Mucosa of descending colon (tissue), 3 donors: Measurements from ENCODE around the gene ATP6V0E1. TPM values are rescaled to one million over a fixed set of nuclear protein-coding genes. Genes with fewer than 3 reads are reported as not detected.

Source experiments
- ATAC-seq: fragments of 200-7000 bp; cut with Tn5 transposase; one replicate; pipeline ENCODE4 v1.9.1; 2020; ENCODE audit warnings: mild to moderate bottlenecking, moderate library complexity
- DNase-seq, 3 donors: peaks; one replicate each; pipeline ENCODE4 v3.0.0-alpha.2; 2020
- H3K36me3 ChIP-seq: fragments of 200-600 bp; one replicate; pipeline ENCODE4 v1.8.0; 2021; ENCODE audit warnings: low read depth, mild to moderate bottlenecking
- H3K4me1 ChIP-seq: fragments of 200-600 bp; one replicate; pipeline ENCODE4 v1.8.0; 2021; ENCODE audit warnings: low read depth, mild to moderate bottlenecking
- H3K4me3 ChIP-seq: fragments of 200-600 bp; one replicate; pipeline ENCODE4 v1.8.0; 2021; ENCODE audit warnings: mild to moderate bottlenecking
- H3K9me3 ChIP-seq: fragments of 200-600 bp; one replicate; pipeline ENCODE4 v1.8.0; 2021; ENCODE audit warnings: mild to moderate bottlenecking
- CTCF ChIP-seq: fragments of 200-600 bp; IDR thresholded peaks from one replicate; pipeline ENCODE4 v1.8.0; 2022; ENCODE audit warnings: antibody characterized with exemption, mild to moderate bottlenecking
- intact Hi-C, 2 donors: fragments of 100-400 bp; cut with DNase I in 1 of 2; cut with micrococcal nuclease in 1 of 2; formaldehyde crosslinking; loops; one replicate each; pipeline versions ENCODE4 v1.11.0 to v1.11.1; 2022; cut with DNase I, micrococcal nuclease
- total RNA-seq, 3 donors: library from RNA; stranded (reverse); fragmentation: NEBNext Ultra II Directional in 2 of 3; extraction: Animal tissue kit (Norgen Biotek cat#: 25700) in 2 of 3; gene quantifications; one replicate each; pipeline versions ENCODE4 v1.2.1 to v1.2.4, GENCODE V29; 2021 to 2023
- donor health status: DM: no; HTN: no; CAD: no; lungs with moderate emphysema.
- donor health status: DM: no; HTN: no; CAD: no.
- donor health status: DM: no; HTN: yes; CAD: no.

ATP6V0E1 gene
- total RNA-seq, 3 donors from 2014 or later, result 174 to 194 (median 190) TPM

- TF ChIP-seq CTCF, result no peak
- Histone ChIP-seq H3K4me3 (no peak overlapping the region), H3K4me1 (no peaks in the 10 kb centered on the region), H3K36me3 (no peaks in the 10 kb centered on the region), H3K9me3 (no peaks in the 10 kb centered on the region)
- intact Hi-C loops, result loop anchor here in 1 of 2 donors (10.0 kb wide), 1 partner anchor 470 kb away; no protein-coding TSS in a partner anchor
- no peak for ATAC-seq
- DNase-seq, result peak in 1 of 3 donors; percentile 14
These were observed 38.8 kb upstream of the ATP6V0E1 start for GRCh38 chr5:172944741-172945140.

GRCh38 chr5:172945151-172945550 is 38.4 kb upstream of the ATP6V0E1 start:
- TF ChIP-seq CTCF, result no peak
- ATAC-seq, result no peak
- peak in 1 of 3 donors; percentile 7 for DNase-seq
- Histone ChIP-seq H3K9me3 (no peaks in the 10 kb centered on the region), H3K36me3 (no peaks in the 10 kb centered on the region), H3K4me3 (no peak overlapping the region), H3K4me1 (no peaks in the 10 kb centered on the region)
- intact Hi-C loops, result loop anchor here in 1 of 2 donors (10.0 kb wide), 1 partner anchor 470 kb away; no protein-coding TSS in a partner anchor

GRCh38 chr5:172946146-172946545 is 37.4 kb upstream of the ATP6V0E1 start:
- TF ChIP-seq CTCF, result no peak
- DNase-seq, result no peak
- intact Hi-C loops, result loop anchor here in 1 of 2 donors (10.0 kb wide), 1 partner anchor 471 kb away; no protein-coding TSS in a partner anchor
- Histone ChIP-seq H3K4me1 (no peaks in the 10 kb centered on the region), H3K36me3 (no peaks in the 10 kb centered on the region), H3K4me3 (no peak overlapping the region), H3K9me3 (no peaks in the 10 kb centered on the region)
- no peak for ATAC-seq

- Histone ChIP-seq H3K9me3 (no peaks in the 10 kb centered on the region), H3K4me3 (no peak overlapping the region), H3K36me3 (no peaks in the 10 kb centered on the region), H3K4me1 (no peaks in the 10 kb centered on the region)
- intact Hi-C loops, result loop anchor here in 1 of 2 donors (10.0 kb wide), 1 partner anchor 475 kb away; no protein-coding TSS in a partner anchor
- no peak for ATAC-seq
- no peak for TF ChIP-seq CTCF
- DNase-seq, result no peak
These were observed 34.1 kb upstream of the ATP6V0E1 start for GRCh38 chr5:172949426-172949825.

- no peak for DNase-seq
- no peak overlapping the region for H3K4me3 ChIP-seq
- no peak for ATAC-seq
- no peaks in the 10 kb centered on the region for H3K4me1 ChIP-seq
- intact Hi-C loops, result no loop called here
- H3K9me3 ChIP-seq, result no peaks in the 10 kb centered on the region
- no peaks in the 10 kb centered on the region for H3K36me3 ChIP-seq
- no peak for TF ChIP-seq CTCF
These were observed 33.2 kb upstream of the ATP6V0E1 start for GRCh38 chr5:172950176-172950965.
